ENCODE measurements around the gene LLPH. TPM values are rescaled to one million over a fixed set of nuclear protein-coding genes. Genes with fewer than 3 reads are reported as not detected.

The LLPH gene
- total and polyA plus RNA-seq, 2 of the 13 experiments (the other 11 are each of a cell fraction or from before 2014, with no cell fraction given) = 4.2 to 25.6 TPM

- TF ChIP-seq ZNF619 (CRISPR knock-in tag; IDR thresholded peaks at IDR 0.05) (peak; percentile 19; the same call in 1 of the 2 replicates), THAP9 (CRISPR knock-in tag; IDR thresholded peaks at IDR 0.05; ENCODE audit: borderline replicate concordance) (peak; percentile 81; the same call in 1 of the 2 replicates), SAP130 (CRISPR knock-in tag; IDR thresholded peaks at IDR 0.05; ENCODE audit: low read depth) (peak; percentile 98), NR0B2 (CRISPR knock-in tag; IDR thresholded peaks at IDR 0.05) (0 out of 2 replicates have a peak, but pooled peaks have one; percentile 53), ZXDC (CRISPR knock-in tag; IDR thresholded peaks at IDR 0.05) (no peak), NCOA5 (CRISPR knock-in tag; IDR thresholded peaks at IDR 0.05) (no peak), MAFG (CRISPR knock-in tag; IDR thresholded peaks at IDR 0.05) (no peak), TAF15 (IDR thresholded peaks at IDR 0.05; ENCODE audit: low read depth, low read length, poor library complexity, severe bottlenecking) (no peak), NRL (CRISPR knock-in tag; IDR thresholded peaks at IDR 0.05; ENCODE audit: borderline replicate concordance) (peak; percentile 82; the same call in 1 of the 2 replicates), AGO2 (optimal IDR thresholded peaks at IDR 0.05; ENCODE audit: low read depth, low read length) (no peak), ZNF546 (CRISPR knock-in tag; conservative IDR thresholded peaks at IDR 0.05) (no peak), ZNF407 (CRISPR knock-in tag; IDR thresholded peaks at IDR 0.05; ENCODE audit: not compliant biosample characterization) (no peak), ZNF577 (CRISPR knock-in tag; IDR thresholded peaks at IDR 0.05; ENCODE audit: borderline replicate concordance, low read depth) (no peak)
Observed at GRCh38 chr12:66130267-66131066, at the start of gene LLPH (continued).
